GM21447 (cell line): Measurements from ENCODE around the gene ZBTB39.
"Not testable (repeated sequence)": the region's sequence is repeated elsewhere in the genome, so short reads cannot be mapped to it uniquely, and the experiment has no call there.

Experiments
- ATAC-seq: cut with Tn5 transposase; IDR thresholded peaks from one replicate; pipeline ENCODE4 v1.9.1; 2021; ENCODE audit not compliant: unreplicated experiment

Gene ZBTB39

GRCh38 chr12:56982578-56983236, 23.6 kb downstream of the ZBTB39 start:
- not testable (repeated sequence) for ATAC-seq

GRCh38 chr12:56980941-56981530, 25.3 kb downstream of the ZBTB39 start:
- ATAC-seq = no peak

GRCh38 chr12:56980268-56980667, 26.1 kb downstream of the ZBTB39 start:
- no peak for ATAC-seq

- ATAC-seq = no peak
Measured at GRCh38 chr12:56979628-56980027, 26.7 kb downstream of the ZBTB39 start.

- ATAC-seq = no peak
Measured at GRCh38 chr12:56978397-56979138, 27.8 kb downstream of the ZBTB39 start.

GRCh38 chr12:56977361-56977760, 29.0 kb downstream of the ZBTB39 start:
- not testable (repeated sequence) for ATAC-seq

GRCh38 chr12:56974224-56974623, 32.1 kb downstream of the ZBTB39 start:
- not testable (repeated sequence) for ATAC-seq

GRCh38 chr12:56968910-56969309, 37.4 kb downstream of the ZBTB39 start:
- ATAC-seq = not testable (repeated sequence)

- not testable (repeated sequence) for ATAC-seq
Measured at GRCh38 chr12:56965997-56966642, 40.2 kb downstream of the ZBTB39 start.

- ATAC-seq = not testable (repeated sequence)
Measured at GRCh38 chr12:56965124-56965523, 41.2 kb downstream of the ZBTB39 start.

GRCh38 chr12:56963557-56963956, 42.8 kb downstream of the ZBTB39 start:
- not testable (repeated sequence) for ATAC-seq

GRCh38 chr12:56962247-56962646, 44.1 kb downstream of the ZBTB39 start:
- ATAC-seq = not testable (repeated sequence)

GRCh38 chr12:56958422-56958821, 47.9 kb downstream of the ZBTB39 start:
- no peak for ATAC-seq

- no peak for ATAC-seq
Measured at GRCh38 chr12:56957229-56958052, 48.9 kb downstream of the ZBTB39 start, which contains the start of gene RDH16. Gene RDH16 (minus strand): TSS chr12:56957608. CDS start chr12:56957462, 146 bp downstream.

- ATAC-seq = no peak
Measured at GRCh38 chr12:56955631-56956256, 50.6 kb downstream of the ZBTB39 start.

- no peak for ATAC-seq
Measured at GRCh38 chr12:56954958-56955355, 51.4 kb downstream of the ZBTB39 start.

- ATAC-seq = no peak
Measured at GRCh38 chr12:56954057-56954957, 52.0 kb downstream of the ZBTB39 start.

GRCh38 chr12:56953314-56953713, 53.0 kb downstream of the ZBTB39 start:
- no peak for ATAC-seq
